NB4 (cell line): Measurements from ENCODE around the gene DAB1.

Experiments
- MAX ChIP-seq: IDR thresholded peaks from 2 replicates; pipeline ENCODE4 v1.6.1; 2011; ENCODE audit warnings: low read depth, low read length
- MYC ChIP-seq: IDR thresholded peaks from 2 replicates; pipeline ENCODE4 v1.6.1; 2011; ENCODE audit warnings: low read depth, low read length
- POLR2A ChIP-seq: IDR thresholded peaks from 2 replicates; pipeline ENCODE4 v1.6.1; 2011; ENCODE audit warnings: mild to moderate bottlenecking; ENCODE audit not compliant: insufficient read length; ENCODE audit errors: extremely low read depth
- TF ChIP-seq, protein P1 (sequence below): IDR thresholded peaks from one replicate; pipeline ENCODE4 v1.5.1; 2012; ENCODE audit warnings: low read depth, low read length

DNA sequence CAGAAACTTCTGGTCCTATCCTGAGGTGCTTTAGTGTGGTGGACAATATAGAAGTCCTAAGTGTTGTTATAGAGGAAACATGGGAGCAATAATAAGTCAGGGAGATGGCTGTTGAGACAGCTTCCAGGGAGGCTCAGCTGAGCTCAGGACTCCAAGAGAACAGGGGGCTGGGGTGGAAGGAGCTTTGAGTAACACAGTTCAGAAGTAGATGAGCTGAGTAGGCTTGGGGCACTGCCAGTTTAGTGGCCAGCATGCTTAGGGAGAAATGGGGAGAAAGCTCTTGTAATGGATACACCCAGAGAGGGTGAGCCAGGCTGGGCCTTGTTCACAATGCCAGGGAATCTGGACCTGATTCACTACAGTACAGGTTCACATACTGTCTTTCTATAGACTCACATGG lies 201.6 kb downstream of the DAB1 start:
- no peak for TF ChIP-seq POLR2A
- TF ChIP-seq, protein P1, sequence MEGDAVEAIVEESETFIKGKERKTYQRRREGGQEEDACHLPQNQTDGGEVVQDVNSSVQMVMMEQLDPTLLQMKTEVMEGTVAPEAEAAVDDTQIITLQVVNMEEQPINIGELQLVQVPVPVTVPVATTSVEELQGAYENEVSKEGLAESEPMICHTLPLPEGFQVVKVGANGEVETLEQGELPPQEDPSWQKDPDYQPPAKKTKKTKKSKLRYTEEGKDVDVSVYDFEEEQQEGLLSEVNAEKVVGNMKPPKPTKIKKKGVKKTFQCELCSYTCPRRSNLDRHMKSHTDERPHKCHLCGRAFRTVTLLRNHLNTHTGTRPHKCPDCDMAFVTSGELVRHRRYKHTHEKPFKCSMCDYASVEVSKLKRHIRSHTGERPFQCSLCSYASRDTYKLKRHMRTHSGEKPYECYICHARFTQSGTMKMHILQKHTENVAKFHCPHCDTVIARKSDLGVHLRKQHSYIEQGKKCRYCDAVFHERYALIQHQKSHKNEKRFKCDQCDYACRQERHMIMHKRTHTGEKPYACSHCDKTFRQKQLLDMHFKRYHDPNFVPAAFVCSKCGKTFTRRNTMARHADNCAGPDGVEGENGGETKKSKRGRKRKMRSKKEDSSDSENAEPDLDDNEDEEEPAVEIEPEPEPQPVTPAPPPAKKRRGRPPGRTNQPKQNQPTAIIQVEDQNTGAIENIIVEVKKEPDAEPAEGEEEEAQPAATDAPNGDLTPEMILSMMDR = no peak
- TF ChIP-seq MAX = no peak
- no peak for TF ChIP-seq MYC
